GM12872 (cell line): ENCODE data around the gene SLC39A10.

Source experiments
- CTCF ChIP-seq: IDR thresholded peaks from 3 replicates; pipeline ENCODE4 v1.5.1; 2011; ENCODE audit warnings: low read depth, mild to moderate bottlenecking, low read length, moderate library complexity; ENCODE audit not compliant: insufficient read depth

The SLC39A10 gene

GRCh38 chr2:195638750-195639149 lies 18.3 kb upstream of the SLC39A10 start:
- TF ChIP-seq CTCF = no peak

GRCh38 chr2:195639238-195639858 lies 17.7 kb upstream of the SLC39A10 start:
- no peak for TF ChIP-seq CTCF

GRCh38 chr2:195639959-195640358 lies 17.1 kb upstream of the SLC39A10 start:
- TF ChIP-seq CTCF = no peak

GRCh38 chr2:195642027-195642678 lies 14.9 kb upstream of the SLC39A10 start:
- no peak for TF ChIP-seq CTCF

- no peak for TF ChIP-seq CTCF
Measured at GRCh38 chr2:195642679-195643068, 14.4 kb upstream of the SLC39A10 start.

GRCh38 chr2:195645413-195645812 lies 11.6 kb upstream of the SLC39A10 start:
- TF ChIP-seq CTCF = no peak

GRCh38 chr2:195646424-195646823 lies 10.6 kb upstream of the SLC39A10 start:
- TF ChIP-seq CTCF = no peak

GRCh38 chr2:195647302-195647701 lies 9.7 kb upstream of the SLC39A10 start:
- no peak for TF ChIP-seq CTCF
